Measurements from ENCODE around the gene TTC28.

The TTC28 gene

DNA sequence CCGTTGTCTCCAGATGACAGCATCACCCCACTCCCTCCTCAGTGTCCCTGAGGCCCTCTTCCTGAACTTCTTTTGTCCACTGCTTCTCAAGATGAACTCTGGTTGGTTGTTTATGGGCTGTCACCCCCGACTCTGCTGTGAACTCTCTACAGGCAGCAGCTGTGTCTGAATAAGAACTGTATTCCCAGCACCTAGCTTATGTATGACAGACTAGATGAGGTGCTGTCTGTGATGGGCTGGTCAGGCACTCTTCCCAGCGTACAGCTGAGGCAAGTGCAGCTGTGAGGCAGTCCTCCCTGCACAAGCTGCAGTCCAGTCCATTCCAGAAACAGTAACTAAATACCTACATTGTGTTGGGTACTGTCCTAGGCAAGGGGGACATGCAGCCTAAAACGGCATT is 649.2 kb downstream of the TTC28 start:
- no peak for DNase-seq (ENCODE audit: low spot score)
- TF ChIP-seq, protein P1, sequence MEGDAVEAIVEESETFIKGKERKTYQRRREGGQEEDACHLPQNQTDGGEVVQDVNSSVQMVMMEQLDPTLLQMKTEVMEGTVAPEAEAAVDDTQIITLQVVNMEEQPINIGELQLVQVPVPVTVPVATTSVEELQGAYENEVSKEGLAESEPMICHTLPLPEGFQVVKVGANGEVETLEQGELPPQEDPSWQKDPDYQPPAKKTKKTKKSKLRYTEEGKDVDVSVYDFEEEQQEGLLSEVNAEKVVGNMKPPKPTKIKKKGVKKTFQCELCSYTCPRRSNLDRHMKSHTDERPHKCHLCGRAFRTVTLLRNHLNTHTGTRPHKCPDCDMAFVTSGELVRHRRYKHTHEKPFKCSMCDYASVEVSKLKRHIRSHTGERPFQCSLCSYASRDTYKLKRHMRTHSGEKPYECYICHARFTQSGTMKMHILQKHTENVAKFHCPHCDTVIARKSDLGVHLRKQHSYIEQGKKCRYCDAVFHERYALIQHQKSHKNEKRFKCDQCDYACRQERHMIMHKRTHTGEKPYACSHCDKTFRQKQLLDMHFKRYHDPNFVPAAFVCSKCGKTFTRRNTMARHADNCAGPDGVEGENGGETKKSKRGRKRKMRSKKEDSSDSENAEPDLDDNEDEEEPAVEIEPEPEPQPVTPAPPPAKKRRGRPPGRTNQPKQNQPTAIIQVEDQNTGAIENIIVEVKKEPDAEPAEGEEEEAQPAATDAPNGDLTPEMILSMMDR (IDR thresholded peaks at IDR 0.05; ENCODE audit: extremely low read depth, missing control alignments), result no peak

DNA sequence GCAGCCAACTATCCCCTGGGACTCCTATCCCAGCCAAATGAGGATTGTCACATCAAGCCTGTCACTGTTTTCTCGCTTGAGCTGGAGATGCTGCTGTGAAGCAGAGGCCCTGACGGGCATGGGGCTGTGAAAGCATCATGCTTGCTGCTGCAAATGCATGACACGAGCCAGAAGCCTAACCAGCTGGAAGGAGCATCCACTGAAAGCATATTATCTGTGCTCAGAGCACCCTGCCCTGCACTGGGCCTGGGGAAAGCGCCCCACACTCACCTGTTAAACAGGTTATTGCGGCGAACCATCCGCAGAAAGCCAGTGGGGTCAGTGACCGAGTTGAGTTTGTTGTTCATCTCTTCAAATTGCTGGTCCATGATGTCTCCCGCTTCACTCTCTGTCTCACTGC is 649.7 kb downstream of the TTC28 start:
- TF ChIP-seq, protein P1 (IDR thresholded peaks at IDR 0.05; ENCODE audit: extremely low read depth, missing control alignments), result no peak
- DNase-seq (ENCODE audit: low spot score), result no peak

DNA sequence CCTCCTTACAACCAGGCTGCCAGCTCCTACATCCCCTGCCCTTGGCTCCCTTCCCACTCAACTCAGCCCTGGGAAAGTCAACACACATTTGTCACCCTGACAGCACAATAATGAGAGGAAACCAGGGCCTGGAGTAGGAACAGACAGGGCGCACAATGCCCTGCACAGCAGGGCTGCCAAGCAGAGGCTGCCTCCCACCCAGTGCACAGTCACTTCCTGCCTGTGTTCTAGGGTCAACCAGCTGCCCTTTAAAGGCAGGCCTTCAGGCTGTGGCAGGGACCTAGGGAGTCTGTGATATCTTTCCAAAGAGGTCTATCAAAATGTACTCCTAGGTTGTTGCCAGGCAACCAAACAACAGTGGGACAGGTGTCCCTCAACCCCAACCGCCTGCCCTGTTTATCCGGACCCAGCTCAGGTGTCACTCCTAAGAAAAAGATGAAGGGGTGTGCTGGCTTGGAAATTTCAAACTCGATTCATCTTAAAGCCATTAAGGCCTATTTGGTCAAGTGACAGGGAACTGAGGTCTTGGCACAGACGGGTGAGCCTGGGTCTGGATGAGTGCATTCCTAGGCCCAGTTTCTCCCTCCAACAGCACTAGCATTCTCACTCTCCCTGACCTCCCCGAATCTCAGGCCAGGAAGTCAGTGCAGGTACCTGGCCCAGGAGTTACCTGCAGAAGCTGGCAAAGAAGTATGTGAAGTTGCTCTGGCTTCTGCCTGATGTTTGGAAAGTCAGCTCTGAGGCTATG is 650.3 kb downstream of the TTC28 start:
- TF ChIP-seq, protein P1 (IDR thresholded peaks at IDR 0.05; ENCODE audit: extremely low read depth, missing control alignments), result no peak
- DNase-seq (ENCODE audit: low spot score), result no peak

DNA sequence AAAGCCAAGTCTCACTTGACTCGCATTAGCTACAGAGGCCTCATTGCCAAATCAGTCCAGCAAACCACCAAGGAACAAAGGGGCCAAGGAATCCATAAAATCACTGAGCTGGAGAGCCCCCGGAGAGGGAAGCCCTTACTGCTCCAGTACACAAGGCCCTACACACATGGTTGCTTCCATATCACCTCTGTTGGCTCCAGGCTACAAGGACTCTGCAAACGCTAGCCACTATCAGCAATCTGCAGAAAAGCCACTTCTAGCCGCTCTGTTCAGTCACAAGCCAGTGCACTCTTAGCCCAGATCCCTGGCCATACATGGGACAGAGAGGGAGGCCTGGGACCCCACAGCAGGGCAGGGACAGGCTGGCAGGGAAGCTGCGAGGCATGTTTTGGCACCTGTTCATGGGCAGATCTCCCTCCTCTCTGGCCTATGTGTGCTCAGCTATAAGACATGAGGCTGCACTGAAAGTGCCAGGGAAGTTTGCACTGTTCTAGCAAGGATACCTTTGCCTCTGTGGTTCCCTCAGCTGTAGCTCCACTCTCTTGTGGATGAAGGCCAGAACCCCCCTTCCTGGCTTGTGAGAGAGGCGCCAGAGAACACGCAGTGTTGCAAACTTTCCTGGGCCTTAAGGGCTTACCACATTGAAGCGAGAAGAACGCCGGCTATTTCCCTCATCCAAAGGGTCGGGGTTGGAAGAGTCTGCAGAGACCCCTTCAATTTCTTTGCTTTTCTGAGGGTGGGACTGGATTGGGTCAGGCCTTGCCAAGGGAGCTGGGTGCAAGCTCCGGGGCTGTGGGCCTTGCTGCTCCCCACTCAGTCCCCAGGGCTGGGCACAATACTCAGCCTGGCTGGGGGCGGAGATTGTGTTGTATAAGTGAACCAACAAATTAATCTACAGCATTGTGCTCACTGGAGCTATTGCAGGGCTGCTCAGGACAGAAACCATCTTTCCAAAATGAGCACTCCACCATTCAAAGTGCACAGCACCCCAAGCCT is 651.9 kb downstream of the TTC28 start:
- DNase-seq (ENCODE audit: low spot score), result no peak
- TF ChIP-seq, protein P1 (IDR thresholded peaks at IDR 0.05; ENCODE audit: extremely low read depth, missing control alignments), result no peak

DNA sequence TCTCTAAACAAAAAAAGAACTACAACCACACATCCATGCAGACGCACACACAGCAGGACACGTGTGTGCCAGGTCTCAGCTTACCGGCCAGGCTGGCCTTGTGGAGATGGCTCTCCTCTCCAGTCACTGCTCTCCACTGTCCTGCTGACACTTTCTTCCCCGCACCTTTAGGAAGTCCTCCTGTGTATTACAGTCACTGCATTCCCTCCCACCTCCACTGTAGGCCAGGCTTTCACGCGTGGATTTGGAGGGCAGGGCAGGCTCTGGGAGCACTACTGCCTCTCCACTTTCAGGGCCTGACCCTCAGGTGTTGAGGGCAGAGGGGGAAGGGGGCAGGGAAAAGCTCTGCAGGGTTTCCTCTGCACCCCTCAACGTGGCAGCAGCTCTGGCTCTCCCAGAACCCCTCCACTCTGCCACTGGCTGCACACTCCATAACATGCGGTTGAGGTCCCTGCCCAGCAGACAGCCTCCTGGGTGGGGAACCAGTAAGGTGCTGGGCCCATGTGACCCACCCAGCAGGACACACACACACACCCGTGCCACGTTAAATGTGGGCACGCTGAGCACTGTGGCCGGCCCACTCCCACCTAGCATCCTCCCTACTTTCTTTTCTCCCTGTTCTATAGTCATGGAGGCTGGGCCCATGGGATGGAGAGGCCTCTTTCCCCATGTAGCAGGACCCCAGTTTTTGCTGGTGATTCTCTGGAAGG is 653.6 kb downstream of the TTC28 start:
- DNase-seq (ENCODE audit: low spot score), result no peak
- TF ChIP-seq, protein P1 (IDR thresholded peaks at IDR 0.05; ENCODE audit: extremely low read depth, missing control alignments), result no peak

DNA sequence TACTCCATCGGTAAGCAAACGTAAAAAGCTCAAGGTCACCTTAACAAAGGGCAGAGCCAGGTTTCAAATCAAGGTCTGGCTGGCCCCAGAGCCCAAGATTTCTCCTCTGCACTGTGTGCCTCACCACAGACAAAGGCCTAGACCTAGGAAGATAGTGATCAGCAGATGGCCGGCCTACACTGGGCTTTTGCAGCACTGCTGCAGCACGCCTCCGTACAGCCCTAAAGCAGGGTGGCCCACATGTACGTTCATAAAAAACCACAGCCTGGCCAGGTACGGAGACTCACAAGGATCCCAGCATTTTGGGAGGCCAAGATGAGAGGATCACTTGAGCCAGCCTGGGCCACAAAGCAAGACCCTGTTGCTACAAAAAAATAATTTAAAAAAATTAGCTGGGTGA is 654.3 kb downstream of the TTC28 start:
- TF ChIP-seq, protein P1 (IDR thresholded peaks at IDR 0.05; ENCODE audit: extremely low read depth, missing control alignments), result no peak

More for the DNA sequence above, 654.3 kb downstream of the TTC28 start:
- DNase-seq (ENCODE audit: low spot score), result no peak

Measured in GM20000 (cell line).